K562 (cell line): ENCODE data around the gene TIMM10. TPM values are rescaled to one million over a fixed set of nuclear protein-coding genes. Genes with fewer than 3 reads are reported as not detected.

Source experiments
- ATAC-seq: fragments of 200-7000 bp; cut with Tn5 transposase; 3 replicates; pipeline ENCODE4 v1.9.1; 2020; ENCODE audit warnings: moderate library complexity
- BruUV-seq: library from RNA; stranded (reverse); fragments of 400-500 nt; replicated peaks from 2 replicates; lab custom pipeline; 2021; lab: Mats Ljungman, UMichigan
- CTCF ChIA-PET: fragments of 300-600 bp; formaldehyde crosslinking; extraction: SDS; loops from one replicate; lab custom pipeline; 2021; ENCODE audit warnings: low intra/inter-chr PET ratio; lab: Yijun Ruan, JAX
- POLR2A ChIA-PET: fragments of 300-600, 350-650 bp; sonication (Branson Sonifier 250); formaldehyde crosslinking; extraction: SDS; loops from one replicate; lab custom pipeline; 2021; ENCODE audit warnings: antibody characterized with exemption, inconsistent platforms; lab: Yijun Ruan, JAX
- DNase-seq, 4 experiments: peaks; one replicate each; pipeline versions ENCODE4 v3.0.0 to v3.0.0-alpha.2; 2011 to 2018; ENCODE audit warnings: low spot score in 3 of 4, mixed read lengths in 3 of 4; ENCODE audit errors: extremely low read depth in 1 of 4
- FAIRE-seq: peaks from 2 replicates; lab custom pipeline; 2011; peaks lifted over from hg19 to GRCh38; lab: Jason Lieb, UNC
- H2AFZ ChIP-seq: 2 replicates; pipeline ENCODE4 v1.6.0; 2011; ENCODE audit warnings: low read depth, low read length, control low read depth, inconsistent platforms
- H3K27ac ChIP-seq: fragments of 200-600 bp; 3 replicates; pipeline ENCODE4 v1.8.0; 2011; ENCODE audit warnings: low read depth, mild to moderate bottlenecking, control low read depth, inconsistent platforms, low read length, moderate library complexity, mixed read lengths; ENCODE audit errors: extremely low read depth
- H3K27me3 ChIP-seq, 2 experiments: fragments of 300-600 bp in 1 of 2; 2 replicates in 1 of 2; 3 replicates in 1 of 2; pipeline versions ENCODE4 v1.6.0 to v1.8.0; 2011; ENCODE audit warnings: inconsistent platforms in 2 of 2, low read length in 2 of 2, mild to moderate bottlenecking in 1 of 2, mixed read lengths in 1 of 2, moderate library complexity in 1 of 2; ENCODE audit not compliant: control insufficient read depth in 2 of 2, insufficient read depth in 2 of 2
- H3K36me3 ChIP-seq: fragments of 300-600 bp; 3 replicates; pipeline ENCODE4 v1.8.0; 2011; ENCODE audit warnings: mild to moderate bottlenecking, low read length, inconsistent platforms; ENCODE audit not compliant: control insufficient read depth, insufficient read depth
- H3K4me1 ChIP-seq, 2 experiments: fragments of 200-600 bp in 1 of 2; replicated peaks in 1 of 2; 2 replicates in 1 of 2; 3 replicates in 1 of 2; pipeline versions ENCODE4 v1.5.1 to v1.8.0; 2011; ENCODE audit warnings: inconsistent platforms in 2 of 2, low read length in 2 of 2, mild to moderate bottlenecking in 1 of 2, mixed read lengths in 1 of 2, moderate library complexity in 1 of 2; ENCODE audit not compliant: control insufficient read depth in 2 of 2, insufficient read depth in 2 of 2
- H3K4me2 ChIP-seq: 2 replicates; pipeline ENCODE4 v1.6.1; 2011; ENCODE audit warnings: low read length, control low read depth, inconsistent platforms, mixed read lengths; ENCODE audit not compliant: insufficient read depth
- H3K4me3 ChIP-seq: fragments of 200-600 bp; sonication (generic), shearing (Covaris generic); 2 replicates; pipeline ENCODE4 v1.5.1; 2016; ENCODE audit warnings: control low read depth, inconsistent platforms
- H3K79me2 ChIP-seq: fragments of 200-600 bp; 3 replicates; pipeline ENCODE4 v1.8.0; 2011; ENCODE audit warnings: low read length, inconsistent platforms; ENCODE audit not compliant: control insufficient read depth, insufficient read depth
- H3K9ac ChIP-seq, 2 experiments: 2 replicates each; pipeline versions ENCODE4 v1.6.0 to v1.6.1; 2011; ENCODE audit warnings: low read depth in 2 of 2, low read length in 2 of 2, control low read depth in 1 of 2, inconsistent platforms in 1 of 2, mild to moderate bottlenecking in 1 of 2, mixed read lengths in 1 of 2; ENCODE audit not compliant: insufficient read depth in 1 of 2
- H3K9me1 ChIP-seq: one replicate; pipeline ENCODE4 v1.6.0; 2011; ENCODE audit warnings: inconsistent platforms, mild to moderate bottlenecking, low read length, moderate library complexity; ENCODE audit not compliant: control insufficient read depth, insufficient read depth
- H3K9me3 ChIP-seq: replicated peaks from 2 replicates; pipeline ENCODE4 v1.5.1; 2011; ENCODE audit warnings: low read depth, low read length, inconsistent platforms; ENCODE audit not compliant: control insufficient read depth, insufficient read depth
- H4K20me1 ChIP-seq: replicated peaks from 2 replicates; pipeline ENCODE4 v1.6.1; 2011; ENCODE audit warnings: low read length, inconsistent platforms, mixed read lengths; ENCODE audit not compliant: control insufficient read depth, insufficient read depth
- CBFA2T2 ChIP-seq: fragments of 450-650 bp; conservative IDR thresholded peaks from 2 replicates; pipeline ENCODE4 v1.6.1; 2017; ENCODE audit warnings: mild to moderate bottlenecking
- CSDE1 ChIP-seq, 2 experiments: fragments of 450-650 bp; IDR thresholded peaks; 2 replicates each; pipeline ENCODE4 v1.6.1; 2016; ENCODE audit warnings: mild to moderate bottlenecking in 1 of 2
- DEAF1 ChIP-seq: fragments of 450-650 bp; formaldehyde crosslinking; IDR thresholded peaks from 2 replicates; pipeline ENCODE4 v1.4.0; 2020; ENCODE audit warnings: mild to moderate bottlenecking, moderate library complexity
- DIDO1 ChIP-seq: fragments of 450-650 bp; IDR thresholded peaks from 2 replicates; pipeline ENCODE4 v1.6.1; 2016; ENCODE audit warnings: low read depth, missing biosample characterization, missing genetic modification characterization
- GTF2B ChIP-seq: IDR thresholded peaks from 2 replicates; pipeline ENCODE4 v1.6.1; 2011; ENCODE audit not compliant: insufficient read length; ENCODE audit errors: extremely low read depth
- HMGN3 ChIP-seq: IDR thresholded peaks from 2 replicates; pipeline ENCODE4 v1.6.1; 2011; ENCODE audit warnings: borderline replicate concordance, low read depth, mild to moderate bottlenecking, mixed read lengths, low read length; ENCODE audit not compliant: insufficient read length; ENCODE audit errors: extremely low read depth
- ILF3 ChIP-seq: fragments of 450-650 bp; IDR thresholded peaks from 2 replicates; pipeline ENCODE4 v1.6.1; 2018; ENCODE audit warnings: antibody characterized with exemption, mild to moderate bottlenecking, moderate library complexity, borderline replicate concordance
- NUFIP1 ChIP-seq: fragments of 450-650 bp; IDR thresholded peaks from 2 replicates; pipeline ENCODE4 v1.6.1; 2018; ENCODE audit not compliant: partially characterized antibody
- SRSF9 ChIP-seq: fragments of 200-400 bp; formaldehyde crosslinking; IDR thresholded peaks from 2 replicates; pipeline ENCODE4 v1.6.1; 2017; ENCODE audit warnings: low read depth, low read length, borderline replicate concordance
- STAG1 ChIP-seq: sonication (generic); formaldehyde crosslinking; IDR thresholded peaks from 2 replicates; pipeline ENCODE4 v1.5.0; 2020; ENCODE audit warnings: missing genetic modification reagents, borderline replicate concordance
- SUPT5H ChIP-seq: fragments of 450-650 bp; IDR thresholded peaks from 2 replicates; pipeline ENCODE4 v1.6.1; 2016
- ZNF134 ChIP-seq: fragments of 250-450 bp; sonication (Bioruptor Pico); conservative IDR thresholded peaks from 2 replicates; pipeline ENCODE4 v1.4.0; 2020
- ZNF57 ChIP-seq: fragments of 450-650 bp; formaldehyde crosslinking; IDR thresholded peaks from 2 replicates; pipeline ENCODE4 v1.4.0; 2020; ENCODE audit warnings: mild to moderate bottlenecking, moderate library complexity
- WGBS: fragments of 100-300 bp; shearing (Covaris generic); methylation state at CpG from one replicate; pipeline ENCODE4 v1.1.6; 2016; ENCODE audit warnings: low coverage, mixed read lengths; ENCODE audit not compliant: insufficient coverage; ENCODE audit errors: missing lambda C conversion rate; 5-methylcytosine and 5-hydroxymethylcytosine counted together
- in situ Hi-C: fragments of 300-500 bp; cut with MboI; formaldehyde crosslinking; loops from 4 replicates; pipeline ENCODE4 v1.15.0; 2018; ENCODE audit warnings: inconsistent platforms, mixed read lengths
- intact Hi-C: fragments of 100-400 bp; cut with micrococcal nuclease; formaldehyde crosslinking; loops from 2 replicates; pipeline ENCODE4 v1.14.2; 2022
- polyA plus RNA-seq, 8 experiments: library from polyadenylated mRNA; depleted of rRNA in 4 of 8; stranded (reverse) in 5 of 8; unstranded in 3 of 8; fragments of >200 nt; fragmentation: Nextera tagmentation in 2 of 8; fragmentation: Illumina TruSeq in 1 of 8; extraction: Ambion mirVana in 2 of 8; extraction: Trizol in 1 of 8; gene quantifications; 2 replicates each; pipeline versions ENCODE4 v1.2.1 to v1.2.3, GENCODE V29; 2011 to 2014; ENCODE audit warnings: inconsistent platforms in 1 of 8, missing spikeins in 1 of 8
- total RNA-seq, 7 experiments: library from RNA; depleted of rRNA in 6 of 7; stranded (reverse); fragments of >200 nt in 6 of 7; fragmentation: Illumina TruSeq in 2 of 7; extraction: Trizol in 2 of 7; gene quantifications; 2 replicates each; pipeline versions ENCODE4 v1.2.1 to v1.2.3, GENCODE V29; 2011 to 2021; ENCODE audit warnings: low replicate concordance in 1 of 7
- TF ChIP-seq, protein P1 (sequence below): sonication (generic); formaldehyde crosslinking; IDR thresholded peaks from 2 replicates; pipeline ENCODE4 v1.8.1; 2023; ENCODE audit warnings: mild to moderate bottlenecking, missing genetic modification reagents
- TF ChIP-seq, protein P2 (sequence below): sonication (generic); formaldehyde crosslinking; IDR thresholded peaks from 2 replicates; pipeline ENCODE4 v1.8.1; 2022; ENCODE audit warnings: missing genetic modification reagents

TIMM10 gene
- total and polyA plus RNA-seq, 9 of the 15 experiments (the other 6 are each of a cell fraction or from before 2014, with no cell fraction given) = 109 to 553 (median 172) TPM

DNA sequence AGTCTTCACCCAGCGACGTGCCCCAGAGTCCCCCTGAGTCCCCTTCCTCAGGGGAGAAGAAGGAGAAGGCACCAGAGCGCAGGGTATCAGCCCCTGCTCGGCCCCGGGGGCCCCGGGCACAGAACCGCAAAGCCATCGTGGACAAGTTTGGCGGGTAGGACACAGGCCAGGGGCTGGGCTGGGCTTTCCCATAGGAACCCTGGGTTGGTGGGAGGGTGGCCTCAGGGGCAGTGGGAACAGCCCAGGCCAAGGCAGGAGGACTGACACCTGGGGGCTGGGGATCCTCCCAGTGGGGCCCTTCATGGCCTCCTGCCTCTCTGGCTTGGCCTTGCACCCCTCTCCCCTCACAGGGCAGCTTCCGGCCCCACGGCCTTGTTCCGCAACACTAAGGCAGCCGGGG lies 15.3 kb upstream of the TIMM10 start:
- H3K79me2 ChIP-seq = no peaks in the 10 kb centered on the region
- FAIRE-seq (no peak), DNase-seq (no peak), ATAC-seq (no peak)
- ChIA-PET POLR2A (interaction anchor here (2.5 kb wide), 1 partner anchor 9 kb away, joined by 11 read pairs; the partner anchor contains the start of gene SMTNL1), CTCF (no interaction called here)
- BruUV-seq = no TSS peak
- no peak overlapping the region; a peak in 1 of 4 replicates for H3K9ac ChIP-seq
- peaks cover 0 to 14% of the 10 kb centered on the region in 2 experiments; a peak in 2 of 5 replicates for H3K27me3 ChIP-seq
- in situ Hi-C loops (no loop called here), intact Hi-C loops (no loop called here)
- H3K4me1 ChIP-seq = peaks cover 6 to 9% of the 10 kb centered on the region in 2 experiments; a peak in 4 of 5 replicates
- no peak overlapping the region for H3K4me2 ChIP-seq
- H3K27ac ChIP-seq = no peak overlapping the region
- no peaks in the 10 kb centered on the region for H3K9me1 ChIP-seq
- 67% methylated on average over 11 of the region's 13 CpGs for WGBS
- no peaks in the 10 kb centered on the region for H3K36me3 ChIP-seq
- H4K20me1 ChIP-seq = no peaks in the 10 kb centered on the region
- no peaks in the 10 kb centered on the region for H3K9me3 ChIP-seq
- no peak overlapping the region for H2AFZ ChIP-seq
- no peak overlapping the region for H3K4me3 ChIP-seq
- TF ChIP-seq, protein P1, sequence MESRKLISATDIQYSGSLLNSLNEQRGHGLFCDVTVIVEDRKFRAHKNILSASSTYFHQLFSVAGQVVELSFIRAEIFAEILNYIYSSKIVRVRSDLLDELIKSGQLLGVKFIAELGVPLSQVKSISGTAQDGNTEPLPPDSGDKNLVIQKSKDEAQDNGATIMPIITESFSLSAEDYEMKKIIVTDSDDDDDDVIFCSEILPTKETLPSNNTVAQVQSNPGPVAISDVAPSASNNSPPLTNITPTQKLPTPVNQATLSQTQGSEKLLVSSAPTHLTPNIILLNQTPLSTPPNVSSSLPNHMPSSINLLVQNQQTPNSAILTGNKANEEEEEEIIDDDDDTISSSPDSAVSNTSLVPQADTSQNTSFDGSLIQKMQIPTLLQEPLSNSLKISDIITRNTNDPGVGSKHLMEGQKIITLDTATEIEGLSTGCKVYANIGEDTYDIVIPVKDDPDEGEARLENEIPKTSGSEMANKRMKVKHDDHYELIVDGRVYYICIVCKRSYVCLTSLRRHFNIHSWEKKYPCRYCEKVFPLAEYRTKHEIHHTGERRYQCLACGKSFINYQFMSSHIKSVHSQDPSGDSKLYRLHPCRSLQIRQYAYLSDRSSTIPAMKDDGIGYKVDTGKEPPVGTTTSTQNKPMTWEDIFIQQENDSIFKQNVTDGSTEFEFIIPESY (CRISPR knock-in tag) = no peak
- TF ChIP-seq HMGN3 (no peak), DEAF1 (CRISPR knock-in tag) (no peak), STAG1 (CRISPR knock-in tag) (no peak), ILF3 (no peak), NUFIP1 (no peak), ZNF57 (CRISPR knock-in tag) (no peak), ZNF134 (CRISPR knock-in tag) (no peak), DIDO1 (no peak), SUPT5H (no peak), CBFA2T2 (no peak), CSDE1 (IDR thresholded peaks at IDR 0.05) (no peak), SRSF9 (no peak), GTF2B (no peak)
- TF ChIP-seq, protein P2, sequence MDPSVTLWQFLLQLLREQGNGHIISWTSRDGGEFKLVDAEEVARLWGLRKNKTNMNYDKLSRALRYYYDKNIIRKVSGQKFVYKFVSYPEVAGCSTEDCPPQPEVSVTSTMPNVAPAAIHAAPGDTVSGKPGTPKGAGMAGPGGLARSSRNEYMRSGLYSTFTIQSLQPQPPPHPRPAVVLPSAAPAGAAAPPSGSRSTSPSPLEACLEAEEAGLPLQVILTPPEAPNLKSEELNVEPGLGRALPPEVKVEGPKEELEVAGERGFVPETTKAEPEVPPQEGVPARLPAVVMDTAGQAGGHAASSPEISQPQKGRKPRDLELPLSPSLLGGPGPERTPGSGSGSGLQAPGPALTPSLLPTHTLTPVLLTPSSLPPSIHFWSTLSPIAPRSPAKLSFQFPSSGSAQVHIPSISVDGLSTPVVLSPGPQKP = no peak
- TF ChIP-seq, all 486 proteins: peak for 0
